Colonic mucosa (tissue), 2 donors: ENCODE measurements around the gene HTATIP2. TPM values are rescaled to one million over a fixed set of nuclear protein-coding genes. Genes with fewer than 3 reads are reported as not detected.

Experiments
- total RNA-seq, 2 donors: library from RNA; stranded (reverse); fragmentation: NEBNext Ultra II Directional in 1 of 2; extraction: Animal tissue kit (Norgen Biotek cat#: 25700) in 1 of 2; gene quantifications; one replicate each; pipeline ENCODE4 v1.2.1, GENCODE V29; 2021
- donor health status: DM: no; HTN: no; CAD: no.
- donor health status: DM: no; HTN: no; CAD: no.

Gene HTATIP2
- total RNA-seq, 2 donors from 2014 or later, result 116 to 126 TPM

Other genes starting within 250 kb of the HTATIP2 start
- not detected for gene DBX1, start 203.2 kb upstream of the HTATIP2 start, total RNA-seq
- 10 to 100 TPM in 1 of 2 donors, 1 to 10 TPM in 1; 6.2 to 11.0 TPM for gene PRMT3, start 24.0 kb downstream of the HTATIP2 start, total RNA-seq
- gene SLC6A5, start 235.9 kb downstream of the HTATIP2 start, total RNA-seq, result not detected